ENCODE results near the gene UBE4B.

GRCh38 chr1:10063878-10064277 lies 31.1 kb downstream of the UBE4B start:
- TF ChIP-seq CTCF (IDR thresholded peaks at IDR 0.05) (no peak), POLR2A (IDR thresholded peaks at IDR 0.05) (no peak)

Data from esophagus squamous epithelium (tissue), 4 donors.